K562 (cell line): ENCODE data around the gene COL8A2. TPM values are rescaled to one million over a fixed set of nuclear protein-coding genes. Genes with fewer than 3 reads are reported as not detected.

Experiments used
- ATAC-seq: fragments of 200-7000 bp; cut with Tn5 transposase; 3 replicates; pipeline ENCODE4 v1.9.1; 2020; ENCODE audit warnings: moderate library complexity
- BruUV-seq: library from RNA; stranded (reverse); fragments of 400-500 nt; replicated peaks from 2 replicates; lab custom pipeline; 2021; lab: Mats Ljungman, UMichigan
- CTCF ChIA-PET: fragments of 300-600 bp; formaldehyde crosslinking; extraction: SDS; loops from one replicate; lab custom pipeline; 2021; ENCODE audit warnings: low intra/inter-chr PET ratio; lab: Yijun Ruan, JAX
- POLR2A ChIA-PET: fragments of 300-600, 350-650 bp; sonication (Branson Sonifier 250); formaldehyde crosslinking; extraction: SDS; loops from one replicate; lab custom pipeline; 2021; ENCODE audit warnings: antibody characterized with exemption, inconsistent platforms; lab: Yijun Ruan, JAX
- DNase-seq, 4 experiments: peaks; one replicate each; pipeline versions ENCODE4 v3.0.0 to v3.0.0-alpha.2; 2011 to 2018; ENCODE audit warnings: low spot score in 3 of 4, mixed read lengths in 3 of 4; ENCODE audit errors: extremely low read depth in 1 of 4
- FAIRE-seq: peaks from 2 replicates; lab custom pipeline; 2011; peaks lifted over from hg19 to GRCh38; lab: Jason Lieb, UNC
- H2AFZ ChIP-seq: 2 replicates; pipeline ENCODE4 v1.6.0; 2011; ENCODE audit warnings: low read depth, low read length, control low read depth, inconsistent platforms
- H3K27ac ChIP-seq: fragments of 200-600 bp; 3 replicates; pipeline ENCODE4 v1.8.0; 2011; ENCODE audit warnings: low read depth, mild to moderate bottlenecking, control low read depth, inconsistent platforms, low read length, moderate library complexity, mixed read lengths; ENCODE audit errors: extremely low read depth
- H3K27me3 ChIP-seq, 2 experiments: fragments of 300-600 bp in 1 of 2; 2 replicates in 1 of 2; 3 replicates in 1 of 2; pipeline versions ENCODE4 v1.6.0 to v1.8.0; 2011; ENCODE audit warnings: inconsistent platforms in 2 of 2, low read length in 2 of 2, mild to moderate bottlenecking in 1 of 2, mixed read lengths in 1 of 2, moderate library complexity in 1 of 2; ENCODE audit not compliant: control insufficient read depth in 2 of 2, insufficient read depth in 2 of 2
- H3K36me3 ChIP-seq: fragments of 300-600 bp; 3 replicates; pipeline ENCODE4 v1.8.0; 2011; ENCODE audit warnings: mild to moderate bottlenecking, low read length, inconsistent platforms; ENCODE audit not compliant: control insufficient read depth, insufficient read depth
- H3K4me1 ChIP-seq, 2 experiments: fragments of 200-600 bp in 1 of 2; replicated peaks in 1 of 2; 2 replicates in 1 of 2; 3 replicates in 1 of 2; pipeline versions ENCODE4 v1.5.1 to v1.8.0; 2011; ENCODE audit warnings: inconsistent platforms in 2 of 2, low read length in 2 of 2, mild to moderate bottlenecking in 1 of 2, mixed read lengths in 1 of 2, moderate library complexity in 1 of 2; ENCODE audit not compliant: control insufficient read depth in 2 of 2, insufficient read depth in 2 of 2
- H3K4me2 ChIP-seq: 2 replicates; pipeline ENCODE4 v1.6.1; 2011; ENCODE audit warnings: low read length, control low read depth, inconsistent platforms, mixed read lengths; ENCODE audit not compliant: insufficient read depth
- H3K4me3 ChIP-seq: fragments of 200-600 bp; sonication (generic), shearing (Covaris generic); 2 replicates; pipeline ENCODE4 v1.5.1; 2016; ENCODE audit warnings: control low read depth, inconsistent platforms
- H3K79me2 ChIP-seq: fragments of 200-600 bp; 3 replicates; pipeline ENCODE4 v1.8.0; 2011; ENCODE audit warnings: low read length, inconsistent platforms; ENCODE audit not compliant: control insufficient read depth, insufficient read depth
- H3K9ac ChIP-seq, 2 experiments: 2 replicates each; pipeline versions ENCODE4 v1.6.0 to v1.6.1; 2011; ENCODE audit warnings: low read depth in 2 of 2, low read length in 2 of 2, control low read depth in 1 of 2, inconsistent platforms in 1 of 2, mild to moderate bottlenecking in 1 of 2, mixed read lengths in 1 of 2; ENCODE audit not compliant: insufficient read depth in 1 of 2
- H3K9me1 ChIP-seq: one replicate; pipeline ENCODE4 v1.6.0; 2011; ENCODE audit warnings: inconsistent platforms, mild to moderate bottlenecking, low read length, moderate library complexity; ENCODE audit not compliant: control insufficient read depth, insufficient read depth
- H3K9me3 ChIP-seq: replicated peaks from 2 replicates; pipeline ENCODE4 v1.5.1; 2011; ENCODE audit warnings: low read depth, low read length, inconsistent platforms; ENCODE audit not compliant: control insufficient read depth, insufficient read depth
- H4K20me1 ChIP-seq: replicated peaks from 2 replicates; pipeline ENCODE4 v1.6.1; 2011; ENCODE audit warnings: low read length, inconsistent platforms, mixed read lengths; ENCODE audit not compliant: control insufficient read depth, insufficient read depth
- BCOR ChIP-seq: fragments of 450-650 bp; IDR thresholded peaks from 2 replicates; pipeline ENCODE4 v1.6.1; 2016
- C11orf30 ChIP-seq: fragments of 450-650 bp; IDR thresholded peaks from 2 replicates; pipeline ENCODE4 v1.6.1; 2016; ENCODE audit warnings: low read depth, mild to moderate bottlenecking
- COPS2 ChIP-seq: fragments of 450-650 bp; conservative IDR thresholded peaks from 2 replicates; pipeline ENCODE4 v1.6.1; 2016; ENCODE audit warnings: mild to moderate bottlenecking, moderate library complexity
- CREBBP ChIP-seq: IDR thresholded peaks from one replicate; pipeline ENCODE4 v1.6.1; 2012; ENCODE audit warnings: low read depth, mild to moderate bottlenecking, control low read depth, inconsistent platforms, low read length
- L3MBTL2 ChIP-seq: fragments of 450-650 bp; IDR thresholded peaks from 2 replicates; pipeline ENCODE4 v1.6.1; 2016; ENCODE audit warnings: mild to moderate bottlenecking, moderate library complexity
- MAFG ChIP-seq: fragments of 450-650 bp; conservative IDR thresholded peaks from 2 replicates; pipeline ENCODE4 v1.6.1; 2016; ENCODE audit warnings: missing genetic modification characterization, missing compliant biosample characterization
- ZFP36 ChIP-seq: fragments of 150-350 bp; IDR thresholded peaks from 2 replicates; pipeline ENCODE4 v1.6.1; 2018; ENCODE audit warnings: low read length, low read depth; ENCODE audit not compliant: partially characterized antibody
- ZNF134 ChIP-seq: fragments of 250-450 bp; sonication (Bioruptor Pico); conservative IDR thresholded peaks from 2 replicates; pipeline ENCODE4 v1.4.0; 2020
- ZNF316 ChIP-seq: fragments of 450-650 bp; IDR thresholded peaks from 2 replicates; pipeline ENCODE4 v1.6.1; 2016
- WGBS: fragments of 100-300 bp; shearing (Covaris generic); methylation state at CpG from one replicate; pipeline ENCODE4 v1.1.6; 2016; ENCODE audit warnings: low coverage, mixed read lengths; ENCODE audit not compliant: insufficient coverage; ENCODE audit errors: missing lambda C conversion rate; 5-methylcytosine and 5-hydroxymethylcytosine counted together
- in situ Hi-C: fragments of 300-500 bp; cut with MboI; formaldehyde crosslinking; loops from 4 replicates; pipeline ENCODE4 v1.15.0; 2018; ENCODE audit warnings: inconsistent platforms, mixed read lengths
- intact Hi-C: fragments of 100-400 bp; cut with micrococcal nuclease; formaldehyde crosslinking; loops from 2 replicates; pipeline ENCODE4 v1.14.2; 2022
- polyA plus RNA-seq, 8 experiments: library from polyadenylated mRNA; depleted of rRNA in 4 of 8; stranded (reverse) in 5 of 8; unstranded in 3 of 8; fragments of >200 nt; fragmentation: Nextera tagmentation in 2 of 8; fragmentation: Illumina TruSeq in 1 of 8; extraction: Ambion mirVana in 2 of 8; extraction: Trizol in 1 of 8; gene quantifications; 2 replicates each; pipeline versions ENCODE4 v1.2.1 to v1.2.3, GENCODE V29; 2011 to 2014; ENCODE audit warnings: inconsistent platforms in 1 of 8, missing spikeins in 1 of 8
- total RNA-seq, 7 experiments: library from RNA; depleted of rRNA in 6 of 7; stranded (reverse); fragments of >200 nt in 6 of 7; fragmentation: Illumina TruSeq in 2 of 7; extraction: Trizol in 2 of 7; gene quantifications; 2 replicates each; pipeline versions ENCODE4 v1.2.1 to v1.2.3, GENCODE V29; 2011 to 2021; ENCODE audit warnings: low replicate concordance in 1 of 7
- TF ChIP-seq, protein P1 (sequence below): sonication (generic); formaldehyde crosslinking; IDR thresholded peaks from 2 replicates; pipeline ENCODE4 v1.9.0; 2022; ENCODE audit warnings: mild to moderate bottlenecking, missing genetic modification reagents

The COL8A2 gene
- total and polyA plus RNA-seq, 9 of the 15 experiments (the other 6 are each of a cell fraction or from before 2014, with no cell fraction given) = 0.03 to 0.14 (median 0.04) TPM; not detected in 5

GRCh38 chr1:36109041-36109679 is 15.9 kb downstream of the COL8A2 start:
- DNase-seq = no peak
- no peaks in the 10 kb centered on the region for H3K9me1 ChIP-seq
- 0 out of 4 replicates have a peak overlapping the region, but pooled peaks of 1 of the 2 experiments have one; percentile 29 for H3K9ac ChIP-seq
- no peak for TF ChIP-seq COPS2
- FAIRE-seq = peak; percentile 44
- no peaks in the 10 kb centered on the region for H3K79me2 ChIP-seq
- H3K27me3 ChIP-seq = no peaks in the 10 kb centered on the region
- intact Hi-C loops = no loop called here
- no peaks in the 10 kb centered on the region for H3K9me3 ChIP-seq
- H3K36me3 ChIP-seq = no peaks in the 10 kb centered on the region
- no peaks in the 10 kb centered on the region for H4K20me1 ChIP-seq
- in situ Hi-C loops = no loop called here
- BruUV-seq = no TSS peak
- POLR2A ChIA-PET = interaction anchor here (0.7 kb wide), 1 partner anchor 12 kb away, joined by 3 read pairs; no protein-coding TSS in a partner anchor
- CTCF ChIA-PET = no interaction called here
- H3K27ac ChIP-seq = no peak overlapping the region
- no peak overlapping the region for H2AFZ ChIP-seq
- no peak overlapping the region for H3K4me3 ChIP-seq
- WGBS = 58% methylated on average over 10 of the region's 11 CpGs
- ATAC-seq = peak; percentile 20; the same call in 2 of the 3 replicates
- H3K4me1 ChIP-seq = peaks cover 0 to 21% of the 10 kb centered on the region in 2 experiments; a peak in 3 of 5 replicates
- H3K4me2 ChIP-seq = no peak overlapping the region

DNA sequence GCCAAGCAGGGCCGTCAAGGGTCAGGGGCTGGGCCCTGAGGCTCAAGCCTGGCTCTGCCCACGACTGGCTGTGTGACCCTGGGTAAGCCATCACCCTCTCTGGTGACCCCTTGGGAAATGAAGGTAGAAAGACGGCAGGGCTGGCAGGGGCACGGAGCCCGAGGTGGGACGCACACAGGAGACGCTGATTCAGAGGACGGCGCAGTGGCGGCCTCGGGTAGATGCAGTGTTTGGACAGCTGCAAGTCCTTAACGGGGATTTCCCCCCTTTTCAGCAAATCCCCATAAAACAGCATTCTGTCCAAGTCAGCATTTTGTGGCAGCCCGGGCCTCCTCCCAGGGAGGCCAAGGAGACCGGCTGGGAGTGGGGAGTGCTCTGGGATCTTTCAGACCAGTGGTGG is 16.7 kb downstream of the COL8A2 start:
- TF ChIP-seq C11orf30 (peak; percentile 49; the same call in 1 of the 2 replicates), MAFG (tag) (peak; percentile 25; the same call in 1 of the 2 replicates), BCOR (peak; percentile 62; the same call in 1 of the 2 replicates), ZNF316 (peak; percentile 65), ZFP36 (peak; percentile 56), ZNF134 (CRISPR knock-in tag) (no peak), CREBBP (no peak), L3MBTL2 (no peak)
- TF ChIP-seq, protein P1, sequence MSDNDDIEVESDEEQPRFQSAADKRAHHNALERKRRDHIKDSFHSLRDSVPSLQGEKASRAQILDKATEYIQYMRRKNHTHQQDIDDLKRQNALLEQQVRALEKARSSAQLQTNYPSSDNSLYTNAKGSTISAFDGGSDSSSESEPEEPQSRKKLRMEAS (CRISPR knock-in tag) = 0 out of 2 replicates have a peak, but pooled peaks have one; percentile 6
- Histone ChIP-seq H3K79me2 (no peaks in the 10 kb centered on the region), H3K4me2 (no peak overlapping the region), H4K20me1 (no peaks in the 10 kb centered on the region), H3K27ac (no peak overlapping the region), H3K27me3 (no peaks in the 10 kb centered on the region), H2AFZ (no peak overlapping the region), H3K36me3 (no peaks in the 10 kb centered on the region), H3K9me3 (no peaks in the 10 kb centered on the region), H3K4me3 (no peak overlapping the region), H3K9ac (peak overlapping the region in 1 of 2 experiments; percentile 27; a peak in 1 of 4 replicates), H3K9me1 (no peaks in the 10 kb centered on the region), H3K4me1 (peaks cover 0 to 18% of the 10 kb centered on the region in 2 experiments; a peak in 2 of 5 replicates)
- intact Hi-C loops = no loop called here
- FAIRE-seq = no peak
- DNase-seq = no peak
- BruUV-seq = no TSS peak
- in situ Hi-C loops = no loop called here
- ChIA-PET CTCF (no interaction called here), POLR2A (interaction anchor here (1.3 kb wide), 1 partner anchor 11 kb away, joined by 4 read pairs; no protein-coding TSS in a partner anchor)
- no peak for ATAC-seq
- 47% methylated on average over 14 of the region's 14 CpGs for WGBS
